ENCODE data around the gene SLCO4A1.

SLCO4A1 gene

DNA sequence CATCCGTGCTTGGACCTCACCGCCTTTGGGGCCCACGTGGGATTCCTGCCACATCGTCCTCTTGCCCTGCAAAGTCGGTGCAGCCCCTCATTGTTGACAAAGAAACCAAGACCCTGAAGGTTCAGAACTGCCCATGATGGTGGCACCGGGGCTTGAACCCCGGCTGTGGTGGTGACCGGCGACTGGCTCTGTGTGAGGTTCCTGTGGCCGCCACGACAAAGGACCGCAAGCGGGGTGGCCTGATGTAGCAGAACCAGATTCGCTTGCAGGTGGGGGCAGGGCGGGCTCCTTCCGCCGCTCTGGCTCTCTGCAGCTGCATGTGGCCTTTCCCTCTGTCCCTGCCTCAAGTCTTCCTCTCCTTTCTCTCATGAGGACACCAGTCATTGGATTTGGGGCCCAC, 28.7 kb downstream of the SLCO4A1 start:
- Mint-ChIP-seq H3K9me3 (no peaks in the 10 kb centered on the region), H3K4me1 (peaks cover 38% of the 10 kb centered on the region), H3K4me3 (no peak overlapping the region), H3K27me3 (ENCODE audit: low read depth, poor library complexity) (peaks cover 21% of the 10 kb centered on the region), H3K36me3 (ENCODE audit: low read depth) (no peaks in the 10 kb centered on the region), H3K27ac (peak overlapping the region; percentile 44)
- no peak for DNase-seq
- no peak for TF ChIP-seq CTCF (IDR thresholded peaks at IDR 0.05)

GRCh38 chr20:62671765-62672164, 29.5 kb downstream of the SLCO4A1 start:
- no peak overlapping the region for H3K27ac Mint-ChIP-seq
- TF ChIP-seq CTCF (IDR thresholded peaks at IDR 0.05) = no peak
- no peak overlapping the region for H3K4me3 Mint-ChIP-seq
- DNase-seq = no peak
- H3K4me1 Mint-ChIP-seq = peaks cover 38% of the 10 kb centered on the region
- H3K27me3 Mint-ChIP-seq (ENCODE audit: low read depth, poor library complexity) = peaks cover 24% of the 10 kb centered on the region
- no peaks in the 10 kb centered on the region for H3K36me3 Mint-ChIP-seq (ENCODE audit: low read depth)
- H3K9me3 Mint-ChIP-seq = no peaks in the 10 kb centered on the region

- H3K27ac Mint-ChIP-seq = no peak overlapping the region
- peaks cover 24% of the 10 kb centered on the region for H3K4me1 Mint-ChIP-seq
- no peak overlapping the region for H3K4me3 Mint-ChIP-seq
- H3K36me3 Mint-ChIP-seq (ENCODE audit: low read depth) = no peaks in the 10 kb centered on the region
- H3K27me3 Mint-ChIP-seq (ENCODE audit: low read depth, poor library complexity) = peaks cover 27% of the 10 kb centered on the region
- no peak for DNase-seq
- TF ChIP-seq CTCF (IDR thresholded peaks at IDR 0.05) = no peak
- peaks cover 6% of the 10 kb centered on the region for H3K9me3 Mint-ChIP-seq
Measured at GRCh38 chr20:62674370-62674769, 32.1 kb downstream of the SLCO4A1 start.

DNA sequence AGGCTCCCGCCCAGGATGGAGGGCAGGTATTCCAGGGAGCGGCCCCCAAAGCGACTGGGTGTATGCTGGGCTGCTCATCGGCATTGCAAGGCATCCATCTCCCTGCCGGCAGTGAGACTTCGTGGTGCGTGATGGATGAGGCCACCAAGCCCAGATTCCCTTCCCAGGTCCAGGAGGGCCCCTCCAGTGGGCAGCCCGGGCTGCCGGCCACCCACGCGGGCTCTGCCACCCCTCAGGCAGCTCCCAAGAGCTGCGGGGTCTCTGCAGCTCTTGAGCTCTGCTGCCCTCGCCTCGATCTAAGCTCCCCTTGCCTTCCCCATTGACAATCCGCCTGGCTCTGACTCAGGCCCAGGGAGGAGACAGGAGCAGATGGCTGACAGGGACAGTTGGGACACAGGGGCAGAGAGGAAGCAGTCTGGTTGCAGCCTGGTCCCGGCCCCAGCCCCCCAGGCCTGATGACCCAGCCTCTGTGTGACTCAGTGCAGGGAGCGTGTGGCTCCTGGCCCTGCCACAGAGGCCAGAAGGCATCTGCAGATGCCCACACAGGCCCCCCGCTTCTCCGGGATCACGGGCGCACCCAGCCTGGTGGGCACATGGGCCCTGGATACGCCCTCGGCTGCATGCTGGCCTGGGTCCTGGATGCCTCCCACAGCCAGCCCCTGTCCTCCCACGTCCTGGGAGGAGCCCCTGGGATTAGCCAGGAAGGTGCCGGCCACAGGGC, 33.0 kb downstream of the SLCO4A1 start:
- no peak for TF ChIP-seq CTCF (IDR thresholded peaks at IDR 0.05)
- H3K4me3 Mint-ChIP-seq = no peak overlapping the region
- peaks cover 33% of the 10 kb centered on the region for H3K27me3 Mint-ChIP-seq (ENCODE audit: low read depth, poor library complexity)
- H3K9me3 Mint-ChIP-seq = peaks cover 15% of the 10 kb centered on the region
- H3K4me1 Mint-ChIP-seq = peaks cover 16% of the 10 kb centered on the region
- no peak overlapping the region for H3K27ac Mint-ChIP-seq
- H3K36me3 Mint-ChIP-seq (ENCODE audit: low read depth) = no peaks in the 10 kb centered on the region
- no peak for DNase-seq

GRCh38 chr20:62675877-62676260, 33.6 kb downstream of the SLCO4A1 start:
- Mint-ChIP-seq H3K27me3 (ENCODE audit: low read depth, poor library complexity) (peaks cover 38% of the 10 kb centered on the region), H3K27ac (no peak overlapping the region), H3K4me3 (no peak overlapping the region), H3K4me1 (peaks cover 16% of the 10 kb centered on the region), H3K9me3 (peaks cover 21% of the 10 kb centered on the region), H3K36me3 (ENCODE audit: low read depth) (peaks cover 4% of the 10 kb centered on the region)
- no peak for TF ChIP-seq CTCF (IDR thresholded peaks at IDR 0.05)
- no peak for DNase-seq

GRCh38 chr20:62676976-62677375, 34.7 kb downstream of the SLCO4A1 start:
- no peak for TF ChIP-seq CTCF (IDR thresholded peaks at IDR 0.05)
- peaks cover 13% of the 10 kb centered on the region for H3K4me1 Mint-ChIP-seq
- H3K4me3 Mint-ChIP-seq = no peak overlapping the region
- peaks cover 46% of the 10 kb centered on the region for H3K27me3 Mint-ChIP-seq (ENCODE audit: low read depth, poor library complexity)
- peaks cover 30% of the 10 kb centered on the region for H3K9me3 Mint-ChIP-seq
- peaks cover 5% of the 10 kb centered on the region for H3K36me3 Mint-ChIP-seq (ENCODE audit: low read depth)
- no peak for DNase-seq
- H3K27ac Mint-ChIP-seq = no peak overlapping the region
